NB4 (cell line): ENCODE data around the gene CREBL2.

Experiments
- MAX ChIP-seq: IDR thresholded peaks from 2 replicates; pipeline ENCODE4 v1.6.1; 2011; ENCODE audit warnings: low read depth, low read length
- MYC ChIP-seq: IDR thresholded peaks from 2 replicates; pipeline ENCODE4 v1.6.1; 2011; ENCODE audit warnings: low read depth, low read length
- POLR2A ChIP-seq: IDR thresholded peaks from 2 replicates; pipeline ENCODE4 v1.6.1; 2011; ENCODE audit warnings: mild to moderate bottlenecking; ENCODE audit not compliant: insufficient read length; ENCODE audit errors: extremely low read depth
- TF ChIP-seq, protein P1 (sequence below): IDR thresholded peaks from one replicate; pipeline ENCODE4 v1.5.1; 2012; ENCODE audit warnings: low read depth, low read length

GRCh38 chr12:12668005-12668404 lies 56.3 kb downstream of the CREBL2 start:
- TF ChIP-seq, protein P1, sequence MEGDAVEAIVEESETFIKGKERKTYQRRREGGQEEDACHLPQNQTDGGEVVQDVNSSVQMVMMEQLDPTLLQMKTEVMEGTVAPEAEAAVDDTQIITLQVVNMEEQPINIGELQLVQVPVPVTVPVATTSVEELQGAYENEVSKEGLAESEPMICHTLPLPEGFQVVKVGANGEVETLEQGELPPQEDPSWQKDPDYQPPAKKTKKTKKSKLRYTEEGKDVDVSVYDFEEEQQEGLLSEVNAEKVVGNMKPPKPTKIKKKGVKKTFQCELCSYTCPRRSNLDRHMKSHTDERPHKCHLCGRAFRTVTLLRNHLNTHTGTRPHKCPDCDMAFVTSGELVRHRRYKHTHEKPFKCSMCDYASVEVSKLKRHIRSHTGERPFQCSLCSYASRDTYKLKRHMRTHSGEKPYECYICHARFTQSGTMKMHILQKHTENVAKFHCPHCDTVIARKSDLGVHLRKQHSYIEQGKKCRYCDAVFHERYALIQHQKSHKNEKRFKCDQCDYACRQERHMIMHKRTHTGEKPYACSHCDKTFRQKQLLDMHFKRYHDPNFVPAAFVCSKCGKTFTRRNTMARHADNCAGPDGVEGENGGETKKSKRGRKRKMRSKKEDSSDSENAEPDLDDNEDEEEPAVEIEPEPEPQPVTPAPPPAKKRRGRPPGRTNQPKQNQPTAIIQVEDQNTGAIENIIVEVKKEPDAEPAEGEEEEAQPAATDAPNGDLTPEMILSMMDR = no peak
- TF ChIP-seq POLR2A = no peak
- TF ChIP-seq MYC = no peak
- no peak for TF ChIP-seq MAX
